CD4-positive, alpha-beta T cell treated with Interferon gamma for 1 hour (primary cell): Measurements from ENCODE around the gene TRIM32.

ENCODE experiments used
- DNase-seq: peaks from one replicate; pipeline ENCODE4 v3.0.0-alpha.2; 2020

TRIM32 gene

GRCh38 chr9:116687074-116687753, at the start of gene TRIM32:
Gene TRIM32, plus strand, starts transcription at chr9:116687305. Its CDS starts 10,438 bp downstream, at chr9:116697743.
- peak; percentile 87 for DNase-seq

- no peak for DNase-seq
Observed at GRCh38 chr9:116639251-116639741, 47.8 kb upstream of the TRIM32 start.

- DNase-seq: no peak
Observed at GRCh38 chr9:116641292-116642059, 45.6 kb upstream of the TRIM32 start.

GRCh38 chr9:116643691-116644090, 43.4 kb upstream of the TRIM32 start:
- no peak for DNase-seq

- DNase-seq: no peak
Observed at GRCh38 chr9:116644091-116644688, 42.9 kb upstream of the TRIM32 start.

GRCh38 chr9:116646661-116647514, 40.2 kb upstream of the TRIM32 start:
- DNase-seq: no peak

GRCh38 chr9:116647515-116647809, 39.6 kb upstream of the TRIM32 start:
- no peak for DNase-seq

GRCh38 chr9:116653348-116654058, 33.6 kb upstream of the TRIM32 start:
- no peak for DNase-seq

GRCh38 chr9:116654059-116654355, 33.1 kb upstream of the TRIM32 start:
- DNase-seq: no peak

- no peak for DNase-seq
Observed at GRCh38 chr9:116656501-116656971, 30.6 kb upstream of the TRIM32 start.

- DNase-seq: no peak
Observed at GRCh38 chr9:116656977-116657376, 30.1 kb upstream of the TRIM32 start.

- no peak for DNase-seq
Observed at GRCh38 chr9:116658265-116658664, 28.8 kb upstream of the TRIM32 start.

GRCh38 chr9:116661037-116661954, 25.8 kb upstream of the TRIM32 start:
- no peak for DNase-seq

GRCh38 chr9:116662646-116663310, 24.3 kb upstream of the TRIM32 start:
- DNase-seq: no peak

- DNase-seq: no peak
Observed at GRCh38 chr9:116663581-116663980, 23.5 kb upstream of the TRIM32 start.

- DNase-seq: no peak
Observed at GRCh38 chr9:116668970-116669695, 18.0 kb upstream of the TRIM32 start.

- DNase-seq: no peak
Observed at GRCh38 chr9:116671605-116672004, 15.5 kb upstream of the TRIM32 start.

GRCh38 chr9:116673375-116673774, 13.7 kb upstream of the TRIM32 start:
- DNase-seq: no peak

GRCh38 chr9:116674210-116674980, 12.7 kb upstream of the TRIM32 start:
- no peak for DNase-seq
